Stimulated activated CD8-positive, alpha-beta memory T cell treated with anti-CD3 and anti-CD28 coated beads, Interleukin-15, amount 100 ng/mL, for 48 hours (primary cell): ENCODE measurements around the gene ZNF625.

Source experiments
- DNase-seq, 2 donors: peaks; one replicate each; pipeline ENCODE4 v3.0.0-alpha.2; 2020; ENCODE audit warnings: low read depth in 2 of 2

The ZNF625 gene

GRCh38 chr19:12156223-12157058 is at the start of gene ZNF625:
ZNF625 (minus strand) TSS chr19:12156734; CDS start chr19:12156558, 176 bp downstream.
- no peak for DNase-seq

- DNase-seq: no peak
Measured at GRCh38 chr19:12205296-12205695, 48.8 kb upstream of the ZNF625 start.

- peak in 1 of 2 donors; percentile 21 for DNase-seq
Measured at GRCh38 chr19:12202250-12202649, 45.7 kb upstream of the ZNF625 start.

DNA sequence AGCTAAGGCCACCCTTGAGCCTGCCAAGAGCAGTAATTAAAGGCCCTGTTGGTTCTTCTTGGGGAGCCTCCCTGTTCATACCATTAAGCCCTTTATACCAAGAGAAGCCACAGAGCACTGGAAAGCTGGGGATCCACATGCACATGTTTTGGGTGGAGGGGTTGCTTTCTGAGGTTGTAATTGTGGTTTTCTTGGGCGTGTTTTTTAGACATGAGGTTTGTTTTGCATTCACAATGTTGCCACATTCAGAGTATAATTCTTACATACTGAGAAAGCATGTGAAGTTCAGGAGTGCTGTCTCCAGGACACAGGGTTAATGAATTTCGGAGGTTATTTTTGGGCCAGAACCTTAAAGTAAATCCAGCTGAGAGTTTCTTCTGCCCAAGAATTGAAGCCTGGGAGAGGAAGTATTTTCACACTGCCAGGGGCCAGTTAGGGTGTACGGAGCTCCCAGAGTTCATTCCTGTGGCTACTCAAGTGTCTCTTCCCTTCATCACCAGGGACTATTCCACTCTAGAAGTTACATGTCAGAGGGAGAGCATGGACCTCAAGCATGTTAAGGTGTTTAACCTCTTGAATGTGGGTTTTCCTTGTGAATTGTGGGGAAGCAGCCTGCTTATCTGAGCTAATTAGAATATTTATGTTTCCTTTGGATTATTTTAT is 43.4 kb upstream of the ZNF625 start:
- no peak for DNase-seq

DNA sequence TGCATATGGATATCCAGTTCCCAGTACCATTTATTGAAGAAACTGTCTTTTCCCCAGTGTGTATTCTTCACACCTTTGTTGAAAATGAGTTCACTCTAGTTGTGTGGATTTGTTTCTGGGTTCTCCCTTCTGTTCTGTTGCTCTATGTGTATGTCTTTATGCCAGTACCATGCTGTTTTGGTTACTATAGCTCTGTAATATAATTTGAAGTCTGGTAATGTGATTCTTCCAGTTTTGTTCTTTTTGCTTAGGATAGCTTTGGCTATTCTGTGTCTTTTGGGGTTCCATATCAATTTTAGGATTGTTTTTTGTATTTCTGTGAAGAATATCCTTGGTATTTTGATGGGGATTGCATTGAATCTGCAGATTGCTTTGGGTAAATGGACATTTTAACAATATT is 41.6 kb upstream of the ZNF625 start:
- DNase-seq: no peak

DNA sequence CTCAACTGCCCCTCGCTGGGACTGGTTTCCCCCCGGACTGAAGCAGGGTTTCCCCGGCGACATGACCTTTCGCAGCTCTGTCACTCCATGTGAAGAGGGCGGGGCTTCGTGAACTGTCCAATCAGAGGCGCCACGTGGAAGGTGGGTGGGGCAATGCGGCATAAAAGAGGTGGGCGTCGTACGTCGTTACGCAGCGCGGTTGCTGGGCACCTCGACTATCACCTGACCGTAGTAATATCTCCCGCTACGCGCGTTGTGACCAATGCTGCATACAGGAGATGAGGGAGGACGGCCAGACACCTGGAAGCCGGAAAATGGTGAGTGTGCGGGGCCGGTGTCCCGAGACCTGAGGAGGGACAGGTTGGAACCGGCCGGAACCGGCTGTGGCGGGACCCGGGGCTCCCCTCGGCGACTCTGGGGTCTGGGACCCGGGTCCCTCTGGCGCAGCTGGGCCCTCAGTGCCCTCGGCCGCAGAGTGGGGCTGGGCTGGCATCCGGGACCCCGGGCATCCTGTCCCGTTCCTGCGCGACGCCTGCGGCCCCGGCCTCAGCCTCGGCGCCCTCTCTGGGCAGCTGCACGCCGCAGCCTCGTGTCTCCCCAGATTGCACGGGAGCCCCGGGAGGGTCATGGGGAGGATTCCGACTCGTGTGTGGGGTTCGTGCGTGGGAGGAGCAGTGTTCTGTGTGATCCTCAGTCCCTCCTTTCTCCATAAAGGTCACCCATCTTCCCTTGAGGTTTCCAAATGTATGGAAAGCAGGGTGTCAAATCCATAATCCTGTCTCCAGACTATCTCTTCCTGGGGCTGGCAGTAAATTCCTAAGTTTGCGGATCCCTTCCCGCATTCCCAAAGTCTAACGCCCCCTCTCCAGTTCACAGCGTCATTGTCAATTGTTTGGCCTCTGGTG is 38.5 kb upstream of the ZNF625 start:
- DNase-seq: peak; percentile 41 to 71

GRCh38 chr19:12187625-12188024 is 31.1 kb upstream of the ZNF625 start:
- no peak for DNase-seq

DNA sequence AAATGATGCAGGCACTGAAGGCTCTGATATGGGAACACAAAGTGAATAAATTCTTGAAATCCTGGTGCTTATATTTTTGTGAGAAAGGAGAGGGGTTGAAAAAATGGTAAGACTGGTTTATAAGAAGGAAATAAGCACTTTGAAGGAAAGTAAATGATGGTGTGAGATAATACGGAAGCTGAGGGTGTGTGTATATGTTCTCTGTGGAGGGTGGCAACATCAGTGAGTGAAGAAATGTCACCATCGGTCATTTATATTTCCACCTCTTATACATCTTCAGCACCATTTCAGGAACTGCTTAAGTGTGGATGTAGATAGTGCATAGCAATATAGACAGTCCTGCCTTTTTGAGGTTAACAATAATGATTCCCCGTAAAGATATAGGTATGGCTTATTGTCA is 23.8 kb upstream of the ZNF625 start:
- DNase-seq: no peak

- DNase-seq: no peak
Measured at GRCh38 chr19:12166626-12167025, 10.1 kb upstream of the ZNF625 start.

GRCh38 chr19:12163826-12164225 is 7.3 kb upstream of the ZNF625 start:
- DNase-seq: no peak

DNA sequence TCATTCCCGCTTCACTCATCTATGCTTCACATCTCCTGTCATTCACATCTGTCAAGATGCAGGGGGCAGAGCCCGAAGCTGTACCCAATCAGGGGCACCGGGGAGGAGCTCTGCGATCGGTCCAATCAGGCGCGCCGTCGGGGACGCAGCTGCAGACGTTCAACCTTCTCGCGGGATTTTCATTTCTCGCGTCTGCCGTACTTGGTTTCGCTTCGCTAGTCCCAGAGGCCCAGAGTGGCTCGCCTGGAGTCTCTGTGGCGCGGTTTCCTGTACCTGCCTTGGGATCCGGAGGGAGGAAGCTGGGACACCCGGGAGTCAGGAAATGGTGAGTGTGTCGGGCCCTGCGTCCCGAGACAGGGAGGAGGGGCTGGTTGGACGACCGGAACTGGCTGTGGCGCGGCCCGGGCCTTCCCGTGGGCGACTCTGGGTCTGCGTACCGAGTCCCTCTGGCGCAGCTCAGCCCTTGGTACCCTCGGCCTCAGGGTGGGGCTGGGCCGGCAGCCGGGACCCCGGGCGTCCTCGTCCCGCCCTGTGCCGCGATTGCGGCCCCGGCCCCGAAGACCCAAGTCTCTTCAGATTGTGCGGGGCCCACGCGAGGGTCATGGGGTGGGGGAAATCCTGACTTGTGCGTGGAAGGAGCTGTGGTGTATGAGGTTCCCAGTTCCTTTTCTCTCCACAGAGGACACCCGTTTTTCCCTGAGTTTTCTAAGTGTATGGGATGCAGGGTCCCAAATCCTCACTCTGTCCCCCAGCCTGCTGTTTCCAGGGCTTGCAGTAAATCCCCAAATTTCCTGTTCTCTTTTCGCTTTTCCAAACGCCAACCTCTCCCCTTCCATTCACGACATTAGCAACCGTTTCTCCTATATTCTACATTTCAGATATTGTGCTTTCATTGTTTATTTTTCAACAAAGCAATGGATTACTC is 6.6 kb upstream of the ZNF625 start, which contains the start of gene ZNF136:
ZNF136 (plus strand) TSS at position 215 of the 925 bp plus-strand sequence; CDS start at position 323, 108 bp downstream.
- DNase-seq: peak; percentile 86 to 89

DNA sequence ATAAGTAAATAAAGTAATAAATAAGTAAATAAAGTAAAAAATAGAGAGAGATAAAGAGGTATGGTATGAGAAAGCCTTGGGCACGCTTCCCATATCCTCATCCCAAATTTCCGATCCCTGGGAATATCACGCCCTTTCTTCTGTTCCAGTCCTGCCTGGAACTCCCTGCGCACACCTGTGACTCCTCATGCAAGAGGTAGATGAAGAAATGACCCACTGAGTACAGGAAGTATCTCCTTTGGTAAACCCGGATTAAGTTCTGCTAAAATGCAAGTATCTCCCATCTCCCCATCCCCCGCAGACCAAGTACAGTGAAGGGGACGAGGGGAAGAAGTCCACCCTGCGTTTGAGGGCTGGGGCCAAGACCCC is 6.0 kb upstream of the ZNF625 start:
- DNase-seq: no peak

GRCh38 chr19:12159773-12160414 is 3.4 kb upstream of the ZNF625 start:
- no peak for DNase-seq

GRCh38 chr19:12155324-12155860 is 1.1 kb downstream of the ZNF625 start:
- no peak for DNase-seq

DNA sequence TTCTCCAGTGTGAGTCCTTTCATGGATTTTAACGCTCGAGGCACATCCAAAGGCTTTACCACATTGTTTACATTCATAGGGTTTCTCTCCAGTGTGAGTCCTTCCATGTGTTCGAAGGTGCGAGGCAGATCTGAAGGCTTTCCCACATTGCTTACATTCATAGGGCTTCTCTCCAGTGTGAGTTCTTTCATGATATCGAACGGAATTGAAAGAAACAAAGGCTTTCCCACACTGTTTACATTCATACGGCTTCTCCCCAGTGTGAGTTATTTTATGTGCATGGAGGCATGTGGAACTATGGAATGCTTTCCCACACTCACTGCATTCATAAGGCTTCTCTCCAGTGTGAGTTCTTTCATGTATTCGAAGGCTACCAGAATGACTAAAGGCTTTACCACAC is 11.2 kb downstream of the ZNF625 start:
- DNase-seq: no peak

- no peak for DNase-seq
Measured at GRCh38 chr19:12141405-12141736, 15.2 kb downstream of the ZNF625 start.

DNA sequence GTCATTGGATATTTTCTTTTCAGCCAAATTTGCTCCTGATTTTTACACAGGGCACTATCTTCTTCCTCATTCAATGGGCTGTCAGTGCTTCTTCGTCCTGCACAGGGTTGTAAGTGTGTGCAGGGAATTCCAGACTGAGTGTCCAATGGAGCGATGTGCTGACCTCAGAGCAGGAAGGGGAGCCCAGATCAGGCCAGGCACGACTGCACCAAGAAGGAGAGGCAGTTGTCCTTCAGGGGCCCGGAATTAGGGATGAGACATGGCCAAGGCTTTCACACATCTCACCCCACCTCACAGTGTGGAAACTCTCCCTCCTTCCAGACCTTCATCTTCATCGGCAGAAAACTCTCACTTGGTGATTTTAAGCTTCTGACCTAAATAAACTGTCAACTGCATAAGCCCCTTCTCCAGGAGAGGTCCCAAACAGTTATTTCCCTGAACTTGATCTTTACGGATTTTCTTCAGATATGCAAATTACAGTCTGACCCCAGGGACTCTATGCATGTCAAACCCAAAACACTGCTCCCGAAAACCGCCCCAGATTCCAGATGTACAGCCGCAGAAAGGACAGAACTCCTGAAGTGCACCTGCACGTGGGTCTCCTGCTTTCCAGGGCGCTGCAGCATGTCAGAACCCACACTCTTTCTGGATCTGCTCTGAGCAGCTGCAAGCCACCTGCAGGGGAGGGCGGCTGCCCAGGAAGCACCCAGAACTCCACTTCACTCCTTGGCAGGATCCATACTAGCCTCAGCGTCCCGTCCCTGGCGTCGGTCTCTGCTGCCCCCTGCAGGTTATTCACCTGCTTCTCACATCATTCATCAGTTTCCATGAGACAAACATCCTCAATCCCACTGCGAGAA is 15.8 kb downstream of the ZNF625 start:
- DNase-seq: peak; percentile 66 to 67

GRCh38 chr19:12139885-12140544 is 16.5 kb downstream of the ZNF625 start, which contains the start of gene ZNF20:
ZNF20 (minus strand) TSS chr19:12140350; CDS start chr19:12140182, 168 bp downstream.
- DNase-seq: peak; percentile 84 to 87

DNA sequence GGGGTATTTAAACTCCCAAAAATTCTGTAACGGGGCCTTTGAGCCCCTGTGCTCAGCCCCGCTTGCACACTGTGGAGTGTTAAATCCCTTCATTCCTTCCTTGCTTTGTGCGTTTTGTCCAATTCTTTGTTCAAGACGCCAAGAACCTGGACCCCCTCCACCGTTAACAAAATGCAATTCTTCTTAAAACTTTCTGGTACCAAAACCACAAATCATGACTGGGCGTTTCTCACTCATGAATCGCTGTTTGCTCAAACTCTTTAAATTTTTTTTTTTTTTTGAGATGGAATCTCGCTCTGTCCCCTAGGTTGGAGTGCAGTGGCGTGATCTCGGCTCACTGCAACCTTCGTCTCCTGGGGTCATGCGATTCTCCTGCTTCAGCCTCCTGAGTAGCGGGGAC is 17.3 kb downstream of the ZNF625 start:
- no peak for DNase-seq
